Putamen (tissue), 1 donor: Measurements from ENCODE around the gene RHBDF1.

Experiments used
- DNase-seq: peaks from one replicate; pipeline ENCODE4 v3.0.0-alpha.2; 2016; ENCODE audit warnings: low spot score

The RHBDF1 gene

DNA sequence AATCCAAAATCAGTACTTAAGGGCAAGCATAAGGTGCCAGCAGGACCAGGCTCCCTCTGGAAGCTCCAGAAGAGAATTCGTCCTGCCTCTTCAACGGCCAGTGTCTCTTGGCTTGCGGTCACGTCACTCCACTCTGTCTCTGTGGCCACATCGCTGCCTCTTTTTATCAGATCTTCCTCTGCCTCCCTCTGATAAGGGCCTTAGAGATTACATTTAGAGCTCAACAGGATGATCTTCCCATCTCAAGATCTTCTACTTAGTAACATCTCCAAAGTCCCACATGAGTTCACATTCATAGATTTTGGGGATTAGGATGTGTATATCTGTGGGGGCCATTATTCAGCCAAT lies 22.5 kb upstream of the RHBDF1 start:
- no peak for DNase-seq

GRCh38 chr16:92431-93339 lies 20.3 kb upstream of the RHBDF1 start:
- DNase-seq = no peak

GRCh38 chr16:91484-91883 lies 19.1 kb upstream of the RHBDF1 start:
- DNase-seq = peak; percentile 73

- DNase-seq = no peak
These were observed 17.2 kb upstream of the RHBDF1 start for GRCh38 chr16:89391-90302.

DNA sequence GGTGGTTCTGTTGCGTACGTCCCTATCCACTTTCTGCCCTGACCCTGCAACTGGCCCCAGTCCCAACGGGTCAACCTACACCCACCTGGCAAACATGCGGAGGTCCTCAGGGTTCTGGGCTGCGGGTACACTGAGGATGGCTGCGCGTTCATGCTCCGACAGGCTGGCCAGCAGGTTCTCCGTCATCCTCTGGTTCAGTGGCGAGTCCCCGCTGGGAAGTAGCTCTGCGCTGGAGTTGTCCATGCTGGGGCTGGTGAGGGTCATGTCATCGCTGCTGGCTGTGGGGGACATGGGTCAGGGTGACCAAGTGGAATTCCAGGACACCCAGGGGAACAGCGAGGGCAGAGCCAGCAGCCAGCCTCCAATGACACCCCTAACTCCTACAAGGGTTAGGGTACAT lies 16.2 kb upstream of the RHBDF1 start:
- DNase-seq = no peak

GRCh38 chr16:86483-86952 lies 14.1 kb upstream of the RHBDF1 start:
- no peak for DNase-seq

GRCh38 chr16:85865-86264 lies 13.4 kb upstream of the RHBDF1 start:
- no peak for DNase-seq

GRCh38 chr16:85407-85782 lies 13.0 kb upstream of the RHBDF1 start:
- no peak for DNase-seq

GRCh38 chr16:84718-85406 lies 12.4 kb upstream of the RHBDF1 start:
- DNase-seq = no peak

GRCh38 chr16:83781-84615 lies 11.6 kb upstream of the RHBDF1 start:
- no peak for DNase-seq

GRCh38 chr16:83060-83603 lies 10.7 kb upstream of the RHBDF1 start:
- DNase-seq = no peak

DNA sequence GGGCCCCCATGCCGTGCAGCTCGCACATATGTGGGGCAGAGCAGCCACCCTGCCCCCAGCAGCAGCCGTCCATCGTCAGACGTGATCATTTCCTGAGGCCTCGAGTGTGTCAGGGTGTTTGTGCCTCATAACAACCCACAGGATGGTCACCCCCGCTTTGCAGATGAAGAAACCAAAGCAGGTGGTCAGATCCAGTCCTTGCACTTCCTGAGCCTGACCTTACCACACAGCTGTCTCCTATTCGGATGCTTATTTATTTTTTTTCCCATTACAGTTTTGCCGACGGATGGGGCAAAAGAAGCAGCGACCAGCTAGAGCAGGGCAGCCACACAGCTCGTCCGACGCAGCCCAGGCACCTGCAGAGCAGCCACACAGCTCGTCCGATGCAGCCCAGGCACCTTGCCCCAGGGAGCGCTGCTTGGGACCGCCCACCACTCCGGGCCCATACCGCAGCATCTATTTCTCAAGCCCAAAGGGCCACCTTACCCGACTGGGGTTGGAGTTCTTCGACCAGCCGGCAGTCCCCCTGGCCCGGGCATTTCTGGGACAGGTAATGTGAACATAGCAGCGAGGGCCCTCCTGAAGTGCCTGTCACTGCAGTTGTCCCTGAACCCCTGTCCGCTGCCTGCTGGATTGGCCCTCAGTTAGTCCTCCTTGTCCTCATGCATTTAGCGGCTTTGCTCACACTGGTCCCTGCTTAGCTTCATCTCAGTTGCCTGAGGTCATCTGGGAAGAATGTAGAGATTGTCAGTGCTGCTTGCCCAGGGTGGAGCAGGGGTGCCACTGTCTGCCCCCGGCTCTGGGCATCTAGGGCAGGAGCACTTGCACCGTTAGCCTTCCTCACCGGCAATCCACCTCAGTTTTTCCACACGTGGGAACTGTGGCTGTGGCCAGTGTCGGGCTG lies 7.0 kb upstream of the RHBDF1 start:
- no peak for DNase-seq

GRCh38 chr16:78444-79150 lies 6.2 kb upstream of the RHBDF1 start:
- DNase-seq = no peak

GRCh38 chr16:77807-78443 lies 5.5 kb upstream of the RHBDF1 start, which contains the start of gene MPG:
TSS of gene MPG (plus strand) at chr16:78225. CDS start at chr16:78310, 85 bp downstream.
- DNase-seq = peak; percentile 79

- no peak for DNase-seq
These were observed 4.9 kb upstream of the RHBDF1 start for GRCh38 chr16:77273-77806.

GRCh38 chr16:76535-77272 lies 4.3 kb upstream of the RHBDF1 start:
- DNase-seq = no peak

GRCh38 chr16:75580-76501 lies 3.4 kb upstream of the RHBDF1 start:
- no peak for DNase-seq
